Fibroblast of villous mesenchyme (primary cell): ENCODE results near the gene MTR. TPM values are rescaled to one million over a fixed set of nuclear protein-coding genes. Genes with fewer than 3 reads are reported as not detected.

Source experiments
- DNase-seq: peaks from one replicate; pipeline ENCODE4 v3.0.0-alpha.2; 2010; ENCODE audit warnings: low read depth
- H3K4me3 ChIP-seq: 2 replicates; pipeline ENCODE4 v1.5.1; 2011; ENCODE audit warnings: low read depth, mild to moderate bottlenecking, low read length
- total RNA-seq: library from RNA; depleted of rRNA; stranded (reverse); fragments of >200 nt; gene quantifications from 2 replicates; pipeline ENCODE4 v1.2.3, GENCODE V29; 2012
- TF ChIP-seq, protein P1 (sequence below): IDR thresholded peaks from 2 replicates; pipeline ENCODE4 v1.5.1; 2012; ENCODE audit warnings: low read depth, mild to moderate bottlenecking, low read length; ENCODE audit not compliant: insufficient read depth

The MTR gene
- total RNA-seq, 1 donor, result 34.5 TPM

DNA sequence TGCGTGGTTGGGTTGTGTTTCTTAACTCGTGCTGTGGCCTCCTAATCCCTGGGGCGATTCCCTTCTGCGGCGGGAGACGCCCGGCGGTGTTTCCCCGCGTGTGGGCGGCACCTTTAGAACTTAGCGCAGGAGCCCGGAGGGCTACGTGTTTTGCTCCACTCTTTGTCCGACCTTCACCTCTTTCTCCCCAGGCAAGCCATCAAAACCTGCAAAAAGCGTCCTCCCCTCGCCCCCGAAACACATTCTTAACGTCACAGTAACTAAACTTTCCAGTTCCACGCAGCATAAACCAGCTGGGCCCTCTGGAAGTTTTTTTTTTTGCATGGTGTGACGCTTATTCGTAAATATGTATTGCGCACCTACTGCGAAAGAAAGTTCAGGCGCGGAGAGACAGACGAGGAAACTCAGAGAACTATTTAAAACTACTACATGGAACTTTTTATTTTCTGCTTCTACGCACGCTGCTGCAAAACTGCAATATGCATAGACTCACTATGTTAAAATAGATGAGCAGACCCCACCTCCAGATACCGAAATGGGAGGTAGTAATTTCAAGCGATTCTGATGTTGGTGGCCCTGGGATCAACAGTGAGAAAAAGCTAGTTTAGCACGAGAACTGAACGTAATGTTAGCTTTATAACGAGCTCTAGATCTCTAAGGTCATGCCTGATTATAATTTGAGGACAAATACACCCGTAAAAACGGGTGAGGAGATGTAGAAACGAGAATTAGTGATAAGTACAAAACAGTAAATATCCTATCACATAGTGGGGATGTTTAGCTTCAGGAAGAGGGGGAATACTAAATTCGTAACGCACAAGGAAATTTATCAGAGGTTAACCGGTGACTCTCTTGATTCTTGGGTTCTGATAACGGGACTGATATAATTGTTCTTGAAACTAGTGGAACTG lies 920 bp downstream of the MTR start:
- peak; percentile 68 for DNase-seq
- peak overlapping the region; percentile 92 for H3K4me3 ChIP-seq
- TF ChIP-seq, protein P1, sequence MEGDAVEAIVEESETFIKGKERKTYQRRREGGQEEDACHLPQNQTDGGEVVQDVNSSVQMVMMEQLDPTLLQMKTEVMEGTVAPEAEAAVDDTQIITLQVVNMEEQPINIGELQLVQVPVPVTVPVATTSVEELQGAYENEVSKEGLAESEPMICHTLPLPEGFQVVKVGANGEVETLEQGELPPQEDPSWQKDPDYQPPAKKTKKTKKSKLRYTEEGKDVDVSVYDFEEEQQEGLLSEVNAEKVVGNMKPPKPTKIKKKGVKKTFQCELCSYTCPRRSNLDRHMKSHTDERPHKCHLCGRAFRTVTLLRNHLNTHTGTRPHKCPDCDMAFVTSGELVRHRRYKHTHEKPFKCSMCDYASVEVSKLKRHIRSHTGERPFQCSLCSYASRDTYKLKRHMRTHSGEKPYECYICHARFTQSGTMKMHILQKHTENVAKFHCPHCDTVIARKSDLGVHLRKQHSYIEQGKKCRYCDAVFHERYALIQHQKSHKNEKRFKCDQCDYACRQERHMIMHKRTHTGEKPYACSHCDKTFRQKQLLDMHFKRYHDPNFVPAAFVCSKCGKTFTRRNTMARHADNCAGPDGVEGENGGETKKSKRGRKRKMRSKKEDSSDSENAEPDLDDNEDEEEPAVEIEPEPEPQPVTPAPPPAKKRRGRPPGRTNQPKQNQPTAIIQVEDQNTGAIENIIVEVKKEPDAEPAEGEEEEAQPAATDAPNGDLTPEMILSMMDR, result no peak

DNA sequence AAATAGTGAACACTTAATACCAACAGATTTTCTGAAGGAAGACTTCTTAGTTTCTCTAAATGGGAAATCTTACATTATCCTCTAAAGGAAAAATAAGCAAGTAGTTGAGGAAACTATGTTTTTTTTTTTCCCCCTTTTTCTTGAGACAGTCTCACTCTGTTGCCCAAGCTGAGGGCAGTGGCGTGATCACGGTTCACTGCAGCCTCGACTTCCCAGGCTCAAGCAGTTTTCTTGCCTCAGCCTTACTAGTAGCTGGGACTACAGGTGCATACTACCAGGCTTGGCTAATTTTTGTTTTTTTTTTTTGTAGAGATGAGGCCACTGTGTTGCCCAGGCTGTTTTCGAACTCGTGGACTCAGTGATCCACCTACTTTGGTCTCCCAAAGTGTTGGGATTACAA lies 3.9 kb downstream of the MTR start:
- TF ChIP-seq, protein P1, result no peak
- no peak for DNase-seq
- no peak overlapping the region for H3K4me3 ChIP-seq

DNA sequence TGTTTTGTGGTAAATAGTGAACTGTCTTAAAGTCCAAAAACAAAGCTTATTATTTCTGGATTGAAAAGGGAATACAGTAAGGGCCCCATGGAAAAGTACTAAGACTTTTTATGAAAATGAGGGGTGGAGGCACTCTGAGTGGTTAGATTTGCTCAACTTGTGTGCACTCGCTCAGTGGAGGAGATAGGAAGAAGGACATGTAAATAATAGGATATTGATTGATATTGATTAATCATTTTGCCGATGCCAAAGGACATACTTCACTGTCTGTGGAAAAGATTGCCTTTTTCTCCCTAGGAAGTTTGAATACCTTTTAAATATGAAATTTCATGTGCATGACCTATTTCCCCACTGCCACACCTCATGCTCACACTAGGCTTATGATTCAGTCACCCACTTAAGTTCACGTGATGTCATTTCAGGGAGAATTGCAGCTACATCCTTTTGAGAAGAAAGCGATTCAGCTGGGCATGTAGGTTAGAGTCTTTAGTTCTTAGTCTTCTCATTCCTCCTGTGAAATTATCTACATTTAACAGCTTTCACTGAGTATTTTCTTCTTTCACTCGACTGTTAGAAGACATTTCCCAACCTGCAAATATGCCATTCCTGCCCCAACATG lies 5.0 kb downstream of the MTR start:
- peak; percentile 14 for DNase-seq
- TF ChIP-seq, protein P1, result no peak
- H3K4me3 ChIP-seq, result no peak overlapping the region

DNA sequence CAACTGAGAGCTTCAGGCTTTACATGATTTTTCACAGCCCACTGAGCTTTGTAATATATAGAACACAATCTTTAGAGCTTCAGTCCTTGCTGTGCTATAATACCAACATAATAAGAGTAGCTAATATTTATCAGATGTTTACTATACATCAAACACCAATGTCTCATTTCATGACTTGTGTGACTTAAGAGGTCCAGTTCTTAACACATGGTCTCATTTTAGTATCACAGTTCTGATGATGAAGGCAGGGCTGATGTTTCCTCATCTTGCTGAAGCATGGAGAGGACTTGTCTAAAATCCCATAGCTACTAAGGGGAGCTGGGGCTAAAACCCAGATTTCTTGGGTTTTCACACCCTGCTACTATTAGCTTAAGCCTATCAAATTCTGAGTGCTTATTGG lies 5.5 kb downstream of the MTR start:
- no peak for DNase-seq
- TF ChIP-seq, protein P1, result no peak
- H3K4me3 ChIP-seq, result no peak overlapping the region

DNA sequence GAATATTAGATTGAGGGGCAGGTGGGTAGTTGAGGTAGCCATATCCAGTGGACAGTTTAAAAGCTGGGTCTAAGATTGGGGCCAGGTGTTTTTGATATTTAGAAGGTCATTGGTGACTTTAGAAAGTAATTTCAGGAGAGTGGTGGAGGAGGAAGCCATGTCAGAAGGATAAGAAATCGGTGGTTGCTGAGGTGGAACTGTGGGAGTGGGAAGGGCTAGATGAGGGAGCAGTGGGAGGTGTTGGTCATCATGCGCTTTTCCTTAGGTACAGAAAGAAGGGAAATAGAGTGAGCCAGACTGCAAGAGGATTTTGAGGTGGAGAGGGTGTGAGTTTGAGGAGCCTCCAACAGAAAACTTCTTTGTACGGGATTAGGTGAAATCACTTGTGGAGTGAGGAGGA lies 7.2 kb downstream of the MTR start:
- DNase-seq, result no peak
- TF ChIP-seq, protein P1, result no peak
- H3K4me3 ChIP-seq, result no peak overlapping the region

DNA sequence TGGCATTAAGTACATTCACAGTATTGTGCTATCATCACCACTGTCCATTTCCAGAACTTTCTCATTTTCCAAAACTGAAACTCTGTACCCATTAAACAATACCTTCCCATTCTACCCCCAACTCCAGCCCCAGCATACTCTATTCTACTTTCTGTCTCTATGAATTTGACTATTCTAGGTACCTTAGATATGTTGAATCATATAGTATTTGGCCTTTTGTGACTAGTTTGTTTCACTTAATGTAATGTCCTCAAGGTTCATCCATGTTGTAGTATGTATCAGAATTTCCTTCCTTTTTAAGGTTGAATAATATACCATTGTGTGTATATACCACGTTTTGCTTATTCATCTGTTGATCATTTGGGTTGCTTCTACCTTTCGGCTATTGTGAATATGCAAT lies 11.5 kb downstream of the MTR start:
- no peak overlapping the region for H3K4me3 ChIP-seq
- no peak for DNase-seq
- TF ChIP-seq, protein P1, result no peak
